NAMALWA (cell line): ENCODE measurements around the gene TYROBP.
"Not testable (repeated sequence)": the region's sequence is repeated elsewhere in the genome, so short reads cannot be mapped to it uniquely, and the experiment has no call there.

Source experiments
- DNase-seq: peaks from one replicate; pipeline ENCODE4 v3.0.0-alpha.2; 2015; ENCODE audit warnings: low spot score

Gene TYROBP

GRCh38 chr19:35908010-35908441, at the start of gene TYROBP:
TSS of gene TYROBP (minus strand) at chr19:35908295. CDS start at chr19:35908228, 67 bp downstream.
- no peak for DNase-seq

GRCh38 chr19:35957411-35957810, 49.3 kb upstream of the TYROBP start:
- DNase-seq: not testable (repeated sequence)

GRCh38 chr19:35955881-35956634, 48.0 kb upstream of the TYROBP start:
- no peak for DNase-seq

- no peak for DNase-seq
These were observed 41.0 kb upstream of the TYROBP start for GRCh38 chr19:35949131-35949530.

DNA sequence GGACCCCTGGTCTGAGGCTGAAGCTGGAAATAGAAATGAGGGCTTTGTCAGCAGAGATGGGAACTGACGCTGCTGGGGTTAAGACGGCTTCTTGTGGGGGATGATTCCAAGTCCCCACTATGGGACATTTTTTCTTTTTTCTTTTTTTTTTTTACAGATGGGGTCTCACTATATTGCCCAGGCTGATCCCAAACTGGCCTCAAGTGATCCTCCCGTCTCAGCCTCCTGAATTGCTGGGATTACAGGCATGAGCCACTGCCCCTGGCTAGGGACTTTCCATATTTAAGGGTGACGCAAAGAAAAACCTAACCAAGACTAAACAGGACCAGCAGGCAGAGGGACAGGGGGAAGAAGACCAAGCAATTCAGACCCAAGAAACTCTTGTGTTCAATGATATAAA, 38.1 kb upstream of the TYROBP start:
- no peak for DNase-seq

DNA sequence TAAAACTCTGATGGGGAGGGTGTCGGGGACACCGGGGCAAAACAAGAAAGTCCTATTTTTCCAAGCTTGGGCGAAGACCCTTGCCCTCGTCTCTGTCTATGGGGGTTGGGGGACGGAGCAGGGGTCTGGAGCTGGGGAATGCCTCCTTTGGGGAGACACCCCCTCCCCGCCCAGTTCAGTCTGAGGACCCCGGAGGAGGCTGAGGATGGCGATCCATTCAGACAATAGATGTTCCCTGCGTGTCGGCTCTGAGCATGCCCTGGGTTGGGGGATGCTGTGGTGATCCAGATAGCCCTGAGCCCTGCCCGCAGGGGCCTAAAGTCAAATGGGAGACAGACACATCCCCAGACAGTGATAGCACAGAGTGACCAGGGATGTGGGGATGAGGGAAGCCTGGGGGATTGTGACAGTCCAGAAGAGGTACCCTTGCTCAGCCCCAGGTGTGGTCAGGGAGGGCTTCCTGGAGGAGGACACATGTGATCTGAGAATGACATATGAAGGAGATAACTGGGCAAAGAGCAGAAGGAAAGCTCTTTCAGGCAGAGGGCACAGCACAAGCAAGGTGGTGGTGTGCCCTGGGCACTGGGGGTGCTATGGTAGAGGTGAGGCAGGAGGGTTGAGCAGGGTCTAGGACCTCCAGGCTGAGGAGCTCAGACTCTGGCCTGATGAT, 37.2 kb upstream of the TYROBP start:
- no peak for DNase-seq

GRCh38 chr19:35944556-35944955, 36.5 kb upstream of the TYROBP start:
- no peak for DNase-seq

DNA sequence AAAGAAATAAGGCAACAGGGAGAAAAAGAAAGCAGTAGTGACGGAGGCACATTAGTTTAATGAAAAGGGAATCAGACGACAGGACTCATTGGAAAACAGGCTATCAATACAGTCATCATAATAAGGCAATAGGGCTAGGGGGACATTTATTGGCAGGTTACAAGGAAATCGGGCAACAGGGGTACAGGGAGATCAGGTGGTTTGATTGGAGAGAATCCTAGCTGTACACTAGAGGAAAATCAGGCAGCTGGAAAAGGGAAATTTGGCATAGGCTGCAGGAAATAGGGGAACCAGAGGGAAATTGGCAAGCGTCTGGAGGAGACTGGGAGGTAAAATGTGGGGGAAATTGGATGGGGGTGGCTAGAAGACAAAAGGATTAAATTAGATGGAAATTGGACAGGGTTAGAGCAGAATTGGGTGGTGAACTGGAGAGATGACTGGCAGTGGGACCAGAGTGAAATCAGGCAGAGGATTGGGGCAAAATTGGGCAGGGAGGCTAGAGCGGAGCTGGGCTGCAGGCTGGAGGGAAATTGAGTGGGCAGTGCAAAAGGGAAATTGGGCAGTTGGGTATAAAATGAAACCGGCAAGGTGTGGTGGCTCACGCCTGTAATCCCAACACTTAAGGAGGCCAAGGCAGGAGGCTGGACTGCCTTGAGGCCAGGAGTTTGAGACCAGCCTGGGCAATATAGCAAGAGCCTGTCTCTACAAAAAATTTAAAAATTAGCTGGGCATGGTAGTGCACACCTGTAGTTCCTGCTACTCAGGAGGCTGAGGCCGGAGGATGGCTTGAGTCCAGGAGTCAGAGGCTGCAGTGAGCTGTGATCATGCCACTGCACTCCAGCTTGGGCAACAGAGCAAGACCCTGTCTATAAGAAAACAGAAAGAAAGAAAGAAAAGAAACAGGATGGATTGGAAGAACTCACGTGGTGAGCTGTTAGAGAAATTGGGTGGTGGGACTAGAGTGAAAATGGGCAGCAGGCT, 35.5 kb upstream of the TYROBP start:
- no peak for DNase-seq

DNA sequence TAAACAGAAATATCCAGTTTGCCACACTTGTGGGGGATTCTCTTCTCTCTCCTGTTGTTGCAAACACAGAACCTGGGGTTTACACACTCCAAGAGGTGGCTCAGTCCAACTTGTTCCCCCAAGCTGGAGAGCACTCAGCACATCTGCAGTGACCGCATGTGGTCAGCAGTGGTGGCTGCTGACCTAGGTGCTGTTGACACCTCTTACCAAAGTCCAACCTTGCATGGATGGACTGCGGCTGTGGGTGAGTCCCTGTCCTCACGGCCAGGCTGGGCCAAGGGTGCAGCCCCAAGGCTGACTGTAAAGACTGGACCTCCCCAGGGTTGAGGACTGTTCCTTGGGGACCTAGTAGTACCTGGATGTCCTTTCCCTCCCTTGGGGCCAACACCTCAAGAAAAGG, 34.1 kb upstream of the TYROBP start:
- no peak for DNase-seq

DNA sequence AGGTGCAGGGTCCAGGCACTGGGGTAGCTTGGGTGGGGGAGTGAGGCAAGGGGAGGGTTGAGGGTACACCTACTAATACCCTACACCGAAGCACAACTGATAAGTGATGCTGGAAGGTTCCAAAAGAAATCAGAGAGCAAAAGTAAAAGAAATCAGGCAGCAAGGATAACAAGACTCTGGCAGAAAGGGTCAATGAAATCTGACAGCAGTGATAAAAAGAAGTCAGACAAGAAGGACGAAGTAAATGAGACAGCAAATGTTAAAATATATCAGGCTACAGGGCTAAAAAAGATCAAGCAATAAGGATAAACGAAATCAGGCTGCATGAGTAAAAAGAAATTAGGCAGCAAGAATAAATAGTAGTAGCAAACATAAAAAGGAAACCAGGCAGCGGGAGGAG, 32.7 kb upstream of the TYROBP start:
- no peak for DNase-seq

DNA sequence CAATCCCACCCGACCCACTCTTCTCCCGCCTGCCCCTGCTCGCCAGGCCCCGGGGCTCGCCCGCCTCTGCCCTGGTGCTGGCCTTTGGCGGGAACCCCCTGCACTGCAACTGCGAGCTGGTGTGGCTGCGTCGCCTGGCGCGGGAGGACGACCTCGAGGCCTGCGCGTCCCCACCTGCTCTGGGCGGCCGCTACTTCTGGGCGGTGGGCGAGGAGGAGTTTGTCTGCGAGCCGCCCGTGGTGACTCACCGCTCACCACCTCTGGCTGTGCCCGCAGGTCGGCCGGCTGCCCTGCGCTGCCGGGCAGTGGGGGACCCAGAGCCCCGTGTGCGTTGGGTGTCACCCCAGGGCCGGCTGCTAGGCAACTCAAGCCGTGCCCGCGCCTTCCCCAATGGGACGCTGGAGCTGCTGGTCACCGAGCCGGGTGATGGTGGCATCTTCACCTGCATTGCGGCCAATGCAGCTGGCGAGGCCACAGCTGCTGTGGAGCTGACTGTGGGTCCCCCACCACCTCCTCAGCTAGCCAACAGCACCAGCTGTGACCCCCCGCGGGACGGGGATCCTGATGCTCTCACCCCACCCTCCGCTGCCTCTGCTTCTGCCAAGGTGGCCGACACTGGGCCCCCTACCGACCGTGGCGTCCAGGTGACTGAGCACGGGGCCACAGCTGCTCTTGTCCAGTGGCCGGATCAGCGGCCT, 32.1 kb upstream of the TYROBP start:
- no peak for DNase-seq

DNA sequence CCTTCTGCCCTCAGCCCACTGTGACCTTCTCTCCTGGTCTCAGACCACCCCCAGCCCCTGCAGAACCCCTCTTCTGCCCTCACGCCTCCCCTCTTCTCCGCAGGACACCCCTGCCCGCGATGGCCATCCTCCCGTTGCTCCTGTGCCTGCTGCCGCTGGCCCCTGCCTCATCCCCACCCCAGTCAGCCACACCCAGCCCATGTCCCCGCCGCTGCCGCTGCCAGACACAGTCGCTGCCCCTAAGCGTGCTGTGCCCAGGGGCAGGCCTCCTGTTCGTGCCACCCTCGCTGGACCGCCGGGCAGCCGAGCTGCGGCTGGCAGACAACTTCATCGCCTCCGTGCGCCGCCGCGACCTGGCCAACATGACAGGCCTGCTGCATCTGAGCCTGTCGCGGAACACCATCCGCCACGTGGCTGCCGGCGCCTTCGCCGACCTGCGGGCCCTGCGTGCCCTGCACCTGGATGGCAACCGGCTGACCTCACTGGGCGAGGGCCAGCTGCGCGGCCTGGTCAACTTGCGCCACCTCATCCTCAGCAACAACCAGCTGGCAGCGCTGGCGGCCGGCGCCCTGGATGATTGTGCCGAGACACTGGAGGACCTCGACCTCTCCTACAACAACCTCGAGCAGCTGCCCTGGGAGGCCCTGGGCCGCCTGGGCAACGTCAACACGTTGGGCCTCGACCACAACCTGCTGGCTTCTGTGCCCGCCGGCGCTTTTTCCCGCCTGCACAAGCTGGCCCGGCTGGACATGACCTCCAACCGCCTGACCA, 31.4 kb upstream of the TYROBP start:
- no peak for DNase-seq

- no peak for DNase-seq
These were observed 30.5 kb upstream of the TYROBP start for GRCh38 chr19:35938282-35939224.

- DNase-seq: no peak
These were observed 29.5 kb upstream of the TYROBP start for GRCh38 chr19:35937345-35938281.

DNA sequence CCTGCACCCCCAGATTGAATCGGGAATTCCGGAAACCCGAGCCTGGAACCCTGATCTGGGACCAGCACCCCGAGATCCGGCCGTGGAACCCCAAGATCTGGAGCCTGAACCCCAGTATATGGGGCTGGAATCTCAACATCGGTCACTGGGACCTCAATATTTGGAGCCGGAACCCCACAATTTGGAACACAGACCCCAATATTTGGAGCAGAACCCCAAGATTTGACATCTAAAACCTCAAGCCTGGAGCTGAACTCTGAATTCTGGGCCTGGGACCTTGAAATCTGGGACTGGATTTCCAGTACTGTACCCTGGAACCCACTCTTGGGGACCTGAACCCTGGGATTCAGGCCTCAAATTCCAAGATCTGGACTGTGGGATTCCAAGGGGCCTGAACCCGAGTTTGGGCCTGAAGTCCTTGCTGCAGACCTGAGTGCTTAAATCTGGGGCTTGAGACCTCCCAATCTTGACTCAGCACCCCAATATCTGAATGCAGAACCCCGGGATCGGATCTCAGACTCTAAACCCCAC, 28.7 kb upstream of the TYROBP start:
- DNase-seq: no peak

GRCh38 chr19:35935911-35936737, 28.0 kb upstream of the TYROBP start, which contains the start of gene LRFN3:
TSS of gene LRFN3 (plus strand) at chr19:35936374. CDS start at chr19:35939426, 3,052 bp downstream.
- no peak for DNase-seq

DNA sequence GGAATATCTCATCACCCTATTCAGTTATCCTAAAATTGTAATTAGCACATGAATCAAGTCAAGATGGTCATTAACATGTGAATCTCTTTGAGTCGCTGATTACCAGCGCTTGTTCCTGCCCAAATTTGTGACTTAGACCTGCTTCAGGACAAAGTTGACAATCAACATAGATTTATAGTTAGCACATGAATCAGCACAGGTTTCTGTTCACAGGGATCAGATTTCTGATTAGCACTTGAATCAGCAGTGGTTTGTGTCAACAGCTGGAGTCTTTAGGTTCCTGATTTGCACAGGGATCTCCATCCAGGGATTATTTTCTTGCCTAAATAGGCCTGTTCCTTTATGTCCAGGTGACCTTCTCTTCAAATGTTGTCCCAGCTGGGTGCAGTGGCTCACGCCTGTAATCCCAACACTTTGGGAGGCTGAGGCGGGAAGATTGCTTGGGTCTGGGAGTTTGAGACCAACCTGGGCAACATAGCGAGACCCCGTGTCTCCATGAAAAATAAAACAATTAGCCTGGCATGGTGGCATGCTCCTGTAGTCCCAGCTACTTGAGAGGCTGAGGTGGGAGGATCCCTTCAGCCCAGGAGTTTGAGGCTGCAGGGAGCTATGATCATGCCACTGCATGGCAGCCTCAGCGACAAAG, 24.3 kb upstream of the TYROBP start:
- no peak for DNase-seq
